ENCODE measurements around the gene SLC9A5.

GRCh38 chr16:67304020-67304419 is 55.2 kb downstream of the SLC9A5 start:
- no peak for TF ChIP-seq CTCF (IDR thresholded peaks at IDR 0.05)
- TF ChIP-seq PREB (CRISPR knock-in tag; IDR thresholded peaks at IDR 0.05; ENCODE audit: borderline replicate concordance): no peak
- no peak for TF ChIP-seq NR2C2 (CRISPR knock-in tag; IDR thresholded peaks at IDR 0.05)
- no peak for TF ChIP-seq E2F4 (CRISPR knock-in tag; IDR thresholded peaks at IDR 0.05; ENCODE audit: borderline replicate concordance, low read depth)
- TF ChIP-seq ATF3 (CRISPR knock-in tag; conservative IDR thresholded peaks at IDR 0.05): no peak
- TF ChIP-seq TEAD1 (CRISPR knock-in tag; IDR thresholded peaks at IDR 0.05): no peak
- no peak for TF ChIP-seq SMAD3 (CRISPR knock-in tag; IDR thresholded peaks at IDR 0.05; ENCODE audit: borderline replicate concordance)
- TF ChIP-seq NFE2L1 (CRISPR knock-in tag; IDR thresholded peaks at IDR 0.05): no peak
- TF ChIP-seq RELA (CRISPR knock-in tag; IDR thresholded peaks at IDR 0.05; ENCODE audit: borderline replicate concordance): no peak
- TF ChIP-seq KAT7 (CRISPR knock-in tag; IDR thresholded peaks at IDR 0.05; ENCODE audit: borderline replicate concordance): no peak
- TF ChIP-seq ZNF138 (CRISPR knock-in tag; conservative IDR thresholded peaks at IDR 0.05): no peak
- TF ChIP-seq ZNF416 (CRISPR knock-in tag; IDR thresholded peaks at IDR 0.05): no peak

Data from WTC11 (cell line).